Kidney (tissue), 14 donors: ENCODE results near the gene SP140. TPM values are rescaled to one million over a fixed set of nuclear protein-coding genes. Genes with fewer than 3 reads are reported as not detected.

ENCODE experiments used
- DNase-seq, 5 donors: peaks; one replicate each; pipeline ENCODE4 v3.0.0-alpha.2; 2013 to 2020
- FAIRE-seq: peaks from 2 replicates; lab custom pipeline; 2012; peaks lifted over from hg19 to GRCh38; lab: Jason Lieb, UNC
- H3K27ac ChIP-seq, 2 donors: one replicate each; pipeline ENCODE4 v1.7.0; 2013; ENCODE audit warnings: low read depth in 2 of 2, low read length in 2 of 2, inconsistent platforms in 1 of 2
- H3K27me3 ChIP-seq: one replicate; pipeline ENCODE4 v1.7.1; 2013; ENCODE audit warnings: low read length, inconsistent platforms; ENCODE audit not compliant: control insufficient read depth, insufficient read depth
- H3K36me3 ChIP-seq, 3 donors: one replicate each; pipeline versions ENCODE4 v1.7.0 to v1.7.1; 2013; ENCODE audit warnings: low read length in 3 of 3, control low read depth in 1 of 3, inconsistent platforms in 1 of 3; ENCODE audit not compliant: insufficient read depth in 3 of 3, control insufficient read depth in 2 of 3
- H3K4me1 ChIP-seq, 3 donors: one replicate each; pipeline versions ENCODE4 v1.7.0 to v1.7.1; 2013; ENCODE audit warnings: low read length in 3 of 3, inconsistent platforms in 1 of 3, low read depth in 1 of 3; ENCODE audit not compliant: control insufficient read depth in 2 of 3, insufficient read depth in 2 of 3
- H3K4me3 ChIP-seq, 3 donors: one replicate each; pipeline versions ENCODE4 v1.7.0 to v1.8.1; 2013; ENCODE audit warnings: low read length in 3 of 3, control low read depth in 1 of 3, inconsistent platforms in 1 of 3
- H3K9ac ChIP-seq, 3 donors: one replicate each; pipeline versions ENCODE4 v1.7.0 to v1.7.1; 2013; ENCODE audit warnings: low read length in 3 of 3, control low read depth in 1 of 3, inconsistent platforms in 1 of 3
- H3K9me3 ChIP-seq, 3 donors: one replicate each; pipeline versions ENCODE4 v1.7.0 to v1.7.1; 2013; ENCODE audit warnings: low read length in 3 of 3, control low read depth in 1 of 3, inconsistent platforms in 1 of 3; ENCODE audit not compliant: control insufficient read depth in 2 of 3, insufficient read depth in 1 of 3
- intact Hi-C: fragments of 100-400 bp; cut with DNase I; formaldehyde crosslinking; loops from one replicate; pipeline ENCODE4 v1.11.1; 2022
- polyA plus RNA-seq: library from polyadenylated mRNA; stranded (reverse); fragments of 350-450 nt; fragmentation: Illumina TruSeq; extraction: RNeasy Lipid Tissue Mini Kit (QIAGEN cat#74804); gene quantifications from one replicate; pipeline ENCODE4 v1.2.3, GENCODE V29; 2014; ENCODE audit warnings: low read depth, low replicate concordance; ENCODE audit not compliant: insufficient read depth
- total RNA-seq: library from RNA; stranded (reverse); fragmentation: NEBNext Ultra II Directional; extraction: Animal tissue kit (Norgen Biotek cat#: 25700); gene quantifications from one replicate; pipeline ENCODE4 v1.2.1, GENCODE V29; 2021
- TF ChIP-seq, protein P1 (sequence below): IDR thresholded peaks from 3 replicates; pipeline ENCODE4 v1.5.1; 2012; ENCODE audit warnings: mild to moderate bottlenecking, moderate library complexity, borderline replicate concordance; ENCODE audit not compliant: insufficient read depth; ENCODE audit errors: extremely low read depth
- donor health status: control.
- donor health status: control.
- donor health status: control.
- donor health status: control.
- donor health status: control.
- donor health status: DM: yes; HTN: yes; CAD: no.
- donor health status: Normal renal cell carcinoma (clear cell type).

SP140 gene
- total and polyA plus RNA-seq, 2 donors from 2014 or later, result 0.52 to 7.3 TPM

DNA sequence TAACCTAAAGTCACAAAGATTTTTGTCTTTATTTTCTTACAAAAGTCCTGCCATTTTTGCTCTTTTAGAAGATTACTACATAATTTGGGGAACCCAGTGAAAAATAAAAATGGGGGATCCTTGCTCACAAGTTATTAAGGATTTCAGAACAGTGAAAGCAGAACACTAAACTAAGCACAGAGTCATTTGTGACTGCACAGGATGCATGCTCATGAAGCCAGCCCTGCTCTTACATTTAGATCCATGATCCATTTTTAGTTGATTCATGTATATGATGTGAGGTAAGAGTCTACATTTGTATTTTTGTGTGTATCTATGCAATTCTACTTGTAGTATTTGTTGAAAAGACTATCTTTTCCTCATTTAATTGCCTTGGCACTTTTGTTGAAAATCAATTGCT is 123.3 kb downstream of the SP140 start:
- peaks cover 0 to 5% (median 0%) of the 10 kb centered on the region in 3 donors for H3K4me1 ChIP-seq
- H3K27ac ChIP-seq, result no peak overlapping the region
- H3K27me3 ChIP-seq, result no peaks in the 10 kb centered on the region
- peaks cover 0 to 3% (median 0%) of the 10 kb centered on the region in 3 donors for H3K9me3 ChIP-seq
- intact Hi-C loops, result no loop called here
- no peak overlapping the region for H3K9ac ChIP-seq
- TF ChIP-seq, protein P1, sequence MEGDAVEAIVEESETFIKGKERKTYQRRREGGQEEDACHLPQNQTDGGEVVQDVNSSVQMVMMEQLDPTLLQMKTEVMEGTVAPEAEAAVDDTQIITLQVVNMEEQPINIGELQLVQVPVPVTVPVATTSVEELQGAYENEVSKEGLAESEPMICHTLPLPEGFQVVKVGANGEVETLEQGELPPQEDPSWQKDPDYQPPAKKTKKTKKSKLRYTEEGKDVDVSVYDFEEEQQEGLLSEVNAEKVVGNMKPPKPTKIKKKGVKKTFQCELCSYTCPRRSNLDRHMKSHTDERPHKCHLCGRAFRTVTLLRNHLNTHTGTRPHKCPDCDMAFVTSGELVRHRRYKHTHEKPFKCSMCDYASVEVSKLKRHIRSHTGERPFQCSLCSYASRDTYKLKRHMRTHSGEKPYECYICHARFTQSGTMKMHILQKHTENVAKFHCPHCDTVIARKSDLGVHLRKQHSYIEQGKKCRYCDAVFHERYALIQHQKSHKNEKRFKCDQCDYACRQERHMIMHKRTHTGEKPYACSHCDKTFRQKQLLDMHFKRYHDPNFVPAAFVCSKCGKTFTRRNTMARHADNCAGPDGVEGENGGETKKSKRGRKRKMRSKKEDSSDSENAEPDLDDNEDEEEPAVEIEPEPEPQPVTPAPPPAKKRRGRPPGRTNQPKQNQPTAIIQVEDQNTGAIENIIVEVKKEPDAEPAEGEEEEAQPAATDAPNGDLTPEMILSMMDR, result no peak
- DNase-seq (no peak), FAIRE-seq (no peak)
- H3K36me3 ChIP-seq, result no peaks in the 10 kb centered on the region
- no peak overlapping the region for H3K4me3 ChIP-seq

DNA sequence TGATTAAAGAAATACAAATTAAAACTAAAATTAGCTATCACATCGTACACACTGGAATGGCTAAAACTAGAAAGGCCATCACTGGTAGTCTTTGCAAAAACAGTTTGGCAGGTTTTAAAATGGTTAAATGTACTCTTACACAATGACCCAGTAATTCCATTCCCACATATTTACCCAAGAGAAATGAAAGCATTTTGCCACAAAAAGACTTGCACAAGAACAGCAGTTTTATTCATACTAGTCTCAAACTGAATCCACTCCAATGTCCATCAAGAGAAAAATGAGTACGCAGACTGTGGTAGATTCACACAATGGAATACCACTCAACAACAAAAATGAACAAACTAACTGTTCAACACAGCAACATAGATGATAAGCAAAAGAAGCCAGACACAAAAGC is 130.5 kb downstream of the SP140 start:
- TF ChIP-seq, protein P1, result no peak
- Histone ChIP-seq H3K9ac (no peak overlapping the region), H3K9me3 (no peaks in the 10 kb centered on the region), H3K4me1 (no peaks in the 10 kb centered on the region), H3K27ac (no peak overlapping the region), H3K27me3 (no peaks in the 10 kb centered on the region), H3K4me3 (no peak overlapping the region), H3K36me3 (peaks cover 0 to 4% (median 0%) of the 10 kb centered on the region in 3 donors)
- no peak for FAIRE-seq
- intact Hi-C loops, result no loop called here
- no peak for DNase-seq

DNA sequence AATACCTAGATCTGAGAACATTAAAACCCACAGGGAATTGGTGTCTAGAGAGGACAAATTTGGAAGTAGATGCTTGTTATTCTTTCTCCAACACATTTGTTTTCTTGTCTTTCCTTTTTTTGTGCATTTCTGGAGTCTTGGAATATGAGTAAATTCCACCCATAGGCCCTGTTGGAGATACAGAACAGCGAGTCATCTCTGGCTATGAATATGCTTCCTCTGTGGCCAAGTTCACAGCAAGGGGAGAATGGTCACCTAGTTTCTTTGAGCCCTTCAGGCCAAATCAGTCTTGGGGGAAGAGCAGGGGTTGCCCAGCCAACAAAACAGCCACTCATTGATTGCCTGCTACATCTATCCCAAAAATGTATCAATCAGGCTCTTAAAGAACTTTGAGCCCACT is 132.8 kb downstream of the SP140 start:
- Histone ChIP-seq H3K4me1 (no peaks in the 10 kb centered on the region), H3K27me3 (no peaks in the 10 kb centered on the region), H3K9me3 (no peaks in the 10 kb centered on the region), H3K9ac (no peak overlapping the region), H3K4me3 (no peak overlapping the region), H3K36me3 (peaks cover 0 to 6% (median 4%) of the 10 kb centered on the region in 3 donors), H3K27ac (no peak overlapping the region)
- no peak for DNase-seq
- no peak for FAIRE-seq
- intact Hi-C loops, result no loop called here
- TF ChIP-seq, protein P1, result no peak

DNA sequence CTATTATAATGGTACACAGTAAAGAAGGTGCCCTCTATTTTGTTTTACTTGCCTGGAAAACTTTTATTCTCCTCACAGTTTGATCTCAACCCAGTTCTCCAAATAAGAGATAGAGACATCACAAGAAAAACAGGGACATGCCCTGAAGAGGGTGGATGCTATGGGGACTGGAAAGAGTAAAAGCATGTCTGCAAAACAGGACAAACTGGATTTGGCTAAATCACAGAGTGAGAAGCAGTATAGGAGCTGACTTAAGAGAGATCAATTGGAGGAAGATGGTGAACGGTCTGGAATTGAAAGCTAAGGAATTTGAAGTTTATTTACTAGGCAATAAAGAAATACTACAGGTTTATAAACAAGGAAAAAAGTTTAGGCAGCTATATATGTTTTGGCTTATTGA is 134.5 kb downstream of the SP140 start:
- Histone ChIP-seq H3K27ac (no peak overlapping the region), H3K27me3 (no peaks in the 10 kb centered on the region), H3K9me3 (no peaks in the 10 kb centered on the region), H3K36me3 (peaks cover 0 to 6% (median 4%) of the 10 kb centered on the region in 3 donors), H3K4me1 (no peaks in the 10 kb centered on the region), H3K9ac (no peak overlapping the region), H3K4me3 (no peak overlapping the region)
- intact Hi-C loops, result no loop called here
- TF ChIP-seq, protein P1, result no peak
- FAIRE-seq (no peak), DNase-seq (no peak)
